ENCODE data around the gene CROCC. TPM values are rescaled to one million over a fixed set of nuclear protein-coding genes. Genes with fewer than 3 reads are reported as not detected.
A peak's percentile ranks its signal among the peaks of the same experiment; 100 is the strongest.

The CROCC gene
- polyA plus RNA-seq, 1 of the 3 experiments (the other 2 are of a cell fraction): 39.1 TPM

DNA sequence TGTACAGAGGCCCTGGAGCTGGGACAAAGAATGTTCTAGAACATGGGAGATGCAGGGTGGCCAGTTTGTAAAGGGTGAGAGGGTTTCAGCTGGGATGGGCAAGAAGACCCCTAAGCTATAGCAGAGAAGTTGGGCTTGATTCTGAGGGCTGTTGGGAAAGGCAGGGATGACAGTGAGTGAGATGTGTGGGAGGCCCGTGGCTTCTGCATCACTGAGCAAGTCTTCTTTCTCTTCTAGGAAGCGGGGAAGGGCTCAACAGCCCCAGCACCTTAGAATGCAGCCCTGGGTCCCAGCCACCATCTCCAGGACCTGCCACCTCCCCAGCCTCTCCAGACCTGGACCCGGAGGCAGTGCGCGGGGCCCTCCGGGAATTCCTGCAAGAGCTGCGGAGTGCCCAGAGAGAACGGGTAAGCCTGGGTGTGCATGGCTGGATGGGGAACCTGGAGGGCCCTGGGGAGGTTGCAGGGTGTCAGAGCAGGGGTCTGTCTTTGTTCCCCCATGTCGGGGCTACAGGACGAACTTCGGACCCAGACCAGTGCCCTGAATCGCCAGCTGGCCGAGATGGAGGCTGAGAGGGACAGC lies 43.8 kb downstream of the CROCC start:
- CTCF ChIA-PET: interaction anchor here (0.9 to 20.3 kb wide), 4 partner anchors 13 to 77 kb away, joined by 4 to 408 read pairs (median 40); partner anchors contain the start of gene SDHB

DNA sequence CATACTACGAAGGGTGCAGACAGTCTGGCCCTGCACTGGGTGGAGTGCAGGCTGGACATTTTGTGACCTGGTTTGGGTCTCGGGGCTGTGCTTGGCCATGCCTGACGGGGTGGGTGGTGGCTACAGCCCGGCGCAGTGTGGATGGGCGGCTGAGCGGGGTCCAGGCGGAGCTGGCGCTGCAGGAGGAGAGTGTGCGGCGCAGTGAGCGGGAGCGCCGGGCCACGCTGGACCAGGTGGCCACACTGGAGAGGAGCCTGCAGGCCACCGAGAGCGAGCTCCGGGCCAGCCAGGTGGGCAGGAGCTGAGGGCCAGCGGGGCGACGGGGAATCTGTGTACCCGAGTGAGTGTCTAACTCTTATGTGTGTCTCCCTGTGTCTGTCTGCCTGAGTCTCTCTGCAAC lies 44.6 kb downstream of the CROCC start:
- ChIA-PET POLR2A (interaction anchor here (0.9 to 3.1 kb wide), 5 partner anchors 10 to 65 kb away, joined by 4 to 39 read pairs (median 5); partner anchors contain the start of gene MFAP2), CTCF (interaction anchor here (0.9 to 20.3 kb wide), 5 partner anchors 9 to 76 kb away, joined by 4 to 408 read pairs (median 4); partner anchors contain the start of gene SDHB)
- H3K4me3 ChIP-seq (ENCODE audit: low read depth in 2 of 2, low read length in 1 of 2): no peak overlapping the region
- no peak for TF ChIP-seq RFX5 (IDR thresholded peaks at IDR 0.05; ENCODE audit: low read length)
- TF ChIP-seq YY1 (IDR thresholded peaks at IDR 0.05; ENCODE audit: low read depth): no peak
- TF ChIP-seq RAD21 (IDR thresholded peaks at IDR 0.05; ENCODE audit: low read length): no peak
- TF ChIP-seq JUND (IDR thresholded peaks at IDR 0.05): no peak
- TF ChIP-seq RXRA (IDR thresholded peaks at IDR 0.05; ENCODE audit: borderline replicate concordance, low read depth): no peak
- no peak for TF ChIP-seq GATA2 (CRISPR knock-in tag; IDR thresholded peaks at IDR 0.05)
- TF ChIP-seq MXI1 (IDR thresholded peaks at IDR 0.05; ENCODE audit: low read depth, low read length): no peak
- no peak for TF ChIP-seq FOXM1 (IDR thresholded peaks at IDR 0.05; ENCODE audit: low read depth)
- TF ChIP-seq, protein P1, sequence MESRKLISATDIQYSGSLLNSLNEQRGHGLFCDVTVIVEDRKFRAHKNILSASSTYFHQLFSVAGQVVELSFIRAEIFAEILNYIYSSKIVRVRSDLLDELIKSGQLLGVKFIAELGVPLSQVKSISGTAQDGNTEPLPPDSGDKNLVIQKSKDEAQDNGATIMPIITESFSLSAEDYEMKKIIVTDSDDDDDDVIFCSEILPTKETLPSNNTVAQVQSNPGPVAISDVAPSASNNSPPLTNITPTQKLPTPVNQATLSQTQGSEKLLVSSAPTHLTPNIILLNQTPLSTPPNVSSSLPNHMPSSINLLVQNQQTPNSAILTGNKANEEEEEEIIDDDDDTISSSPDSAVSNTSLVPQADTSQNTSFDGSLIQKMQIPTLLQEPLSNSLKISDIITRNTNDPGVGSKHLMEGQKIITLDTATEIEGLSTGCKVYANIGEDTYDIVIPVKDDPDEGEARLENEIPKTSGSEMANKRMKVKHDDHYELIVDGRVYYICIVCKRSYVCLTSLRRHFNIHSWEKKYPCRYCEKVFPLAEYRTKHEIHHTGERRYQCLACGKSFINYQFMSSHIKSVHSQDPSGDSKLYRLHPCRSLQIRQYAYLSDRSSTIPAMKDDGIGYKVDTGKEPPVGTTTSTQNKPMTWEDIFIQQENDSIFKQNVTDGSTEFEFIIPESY (IDR thresholded peaks at IDR 0.05; ENCODE audit: borderline replicate concordance, low read depth): no peak
- H3K27ac ChIP-seq (ENCODE audit: low read depth in 2 of 2, low read length in 1 of 2): peak overlapping the region in 1 of 2 experiments; percentile 76; a peak in 1 of 4 replicates
- H3K27me3 ChIP-seq (ENCODE audit: insufficient read depth): no peaks in the 10 kb centered on the region
- 97% methylated on average over 18 of the region's 22 CpGs for WGBS (ENCODE audit: low lambda C conversion rate)
- H3K9me2 ChIP-seq: no peaks in the 10 kb centered on the region
- H4K20me1 ChIP-seq (ENCODE audit: insufficient read depth): peaks cover 10% of the 10 kb centered on the region; the same call in 1 of the 2 replicates
- no peak overlapping the region for H3K4me2 ChIP-seq
- H3K9me3 ChIP-seq: no peaks in the 10 kb centered on the region
- no peak overlapping the region for H3K9ac ChIP-seq
- peaks cover 4% of the 10 kb centered on the region; the same call in 1 of the 2 replicates for H3K79me2 ChIP-seq (ENCODE audit: insufficient read depth)
- peaks cover 9% of the 10 kb centered on the region for H3F3A ChIP-seq (replicated peaks; ENCODE audit: insufficient read depth)
- H3K4me1 ChIP-seq (ENCODE audit: control insufficient read depth in 1 of 2, insufficient read depth in 2 of 2, low read depth in 1 of 2, low read length in 1 of 2): peaks cover 11 to 24% of the 10 kb centered on the region in 2 experiments; a peak in 2 of 4 replicates
- DNase-seq: no peak
- peaks cover 6 to 10% of the 10 kb centered on the region in 2 experiments for H3K36me3 ChIP-seq (replicated peaks in 1 of 2; ENCODE audit: control insufficient read depth in 1 of 2, insufficient read depth in 2 of 2, low read length in 1 of 2)
- no peak overlapping the region for H2AFZ ChIP-seq (ENCODE audit: low read depth)

More for the DNA sequence above, 43.8 kb downstream of the CROCC start:
- H3K4me3 ChIP-seq (ENCODE audit: low read depth in 2 of 2, low read length in 1 of 2): no peak overlapping the region
- POLR2A ChIA-PET: interaction anchor here (3.1 kb wide), 1 partner anchor 14 kb away, joined by 39 read pairs; the partner anchor contains the start of gene MFAP2
- H3K9ac ChIP-seq: no peak overlapping the region
- WGBS (ENCODE audit: low lambda C conversion rate): 100% methylated on average over 10 of the region's 13 CpGs
- no peaks in the 10 kb centered on the region for H3K9me2 ChIP-seq
- peaks cover 6 to 9% of the 10 kb centered on the region in 2 experiments for H3K36me3 ChIP-seq (replicated peaks in 1 of 2; ENCODE audit: control insufficient read depth in 1 of 2, insufficient read depth in 2 of 2, low read length in 1 of 2)
- no peak overlapping the region for H3K4me2 ChIP-seq
- no peak overlapping the region for H2AFZ ChIP-seq (ENCODE audit: low read depth)
- peaks cover 10% of the 10 kb centered on the region; the same call in 1 of the 2 replicates for H4K20me1 ChIP-seq (ENCODE audit: insufficient read depth)
- H3K27me3 ChIP-seq (ENCODE audit: insufficient read depth): no peaks in the 10 kb centered on the region
- H3F3A ChIP-seq (replicated peaks; ENCODE audit: insufficient read depth): peaks cover 10% of the 10 kb centered on the region
- TF ChIP-seq FOSL2 (IDR thresholded peaks at IDR 0.05; ENCODE audit: borderline replicate concordance, low read depth) (no peak), YY1 (IDR thresholded peaks at IDR 0.05; ENCODE audit: low read depth) (no peak), SMC3 (IDR thresholded peaks at IDR 0.05; ENCODE audit: low read depth, low read length) (no peak)
- TF ChIP-seq, protein P2, sequence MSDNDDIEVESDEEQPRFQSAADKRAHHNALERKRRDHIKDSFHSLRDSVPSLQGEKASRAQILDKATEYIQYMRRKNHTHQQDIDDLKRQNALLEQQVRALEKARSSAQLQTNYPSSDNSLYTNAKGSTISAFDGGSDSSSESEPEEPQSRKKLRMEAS (IDR thresholded peaks at IDR 0.05; ENCODE audit: low read depth): no peak
- TF ChIP-seq, protein P1 (IDR thresholded peaks at IDR 0.05; ENCODE audit: borderline replicate concordance, low read depth): no peak
- peaks cover 6% of the 10 kb centered on the region; the same call in 1 of the 2 replicates for H3K79me2 ChIP-seq (ENCODE audit: insufficient read depth)
- H3K9me3 ChIP-seq: no peaks in the 10 kb centered on the region
- H3K27ac ChIP-seq (ENCODE audit: low read depth in 2 of 2, low read length in 1 of 2): no peak overlapping the region; a peak in 1 of 4 replicates
- H3K4me1 ChIP-seq (ENCODE audit: control insufficient read depth in 1 of 2, insufficient read depth in 2 of 2, low read depth in 1 of 2, low read length in 1 of 2): peaks cover 11 to 21% of the 10 kb centered on the region in 2 experiments; a peak in 2 of 4 replicates
- no peak for DNase-seq
